GM23338 (cell line): Measurements from ENCODE around the gene RBPJ. TPM values are rescaled to one million over a fixed set of nuclear protein-coding genes. Genes with fewer than 3 reads are reported as not detected.
A peak's percentile ranks its signal among the peaks of the same experiment; 100 is the strongest.

Experiments used
- ATAC-seq: fragments of 200-7000 bp; cut with Tn5 transposase; 3 replicates; pipeline ENCODE4 v1.9.1; 2020
- DNase-seq: peaks from one replicate; pipeline ENCODE4 v3.0.0-alpha.2; 2015; ENCODE audit warnings: low spot score
- H2AFZ ChIP-seq: fragments of 200-600 bp; sonication (generic); 2 replicates; pipeline ENCODE4 v1.8.0; 2016; ENCODE audit warnings: antibody characterized with exemption, mild to moderate bottlenecking, moderate library complexity
- H3F3A ChIP-seq: fragments of 200-600 bp; sonication (generic); replicated peaks from 2 replicates; pipeline ENCODE4 v1.8.0; 2017; ENCODE audit warnings: antibody characterized with exemption, mixed run types, low read depth
- H3K27ac ChIP-seq: fragments of 200-600 bp; sonication (generic); 2 replicates; pipeline ENCODE4 v1.6.1; 2016; ENCODE audit warnings: low read depth
- H3K27me3 ChIP-seq: fragments of 200-600 bp; sonication (generic); 2 replicates; pipeline ENCODE4 v1.8.0; 2016; ENCODE audit warnings: mild to moderate bottlenecking, mixed run types, moderate library complexity; ENCODE audit not compliant: insufficient read depth
- H3K36me3 ChIP-seq: fragments of 200-600 bp; sonication (generic); 2 replicates; pipeline ENCODE4 v1.8.0; 2016; ENCODE audit warnings: mild to moderate bottlenecking; ENCODE audit not compliant: insufficient read depth
- H3K4me1 ChIP-seq: fragments of 200-600 bp; sonication (generic); 2 replicates; pipeline ENCODE4 v1.8.0; 2016; ENCODE audit warnings: mild to moderate bottlenecking, moderate library complexity; ENCODE audit not compliant: insufficient read depth
- H3K4me2 ChIP-seq: fragments of 200-600 bp; sonication (generic); 2 replicates; pipeline ENCODE4 v1.7.1; 2017; ENCODE audit warnings: mixed run types
- H3K4me3 ChIP-seq: fragments of 200-600 bp; sonication (generic); 2 replicates; pipeline ENCODE4 v1.6.1; 2016; ENCODE audit warnings: mixed run types
- H3K79me2 ChIP-seq: fragments of 200-600 bp; sonication (generic); replicated peaks from 2 replicates; pipeline ENCODE4 v1.8.0; 2017; ENCODE audit warnings: mild to moderate bottlenecking; ENCODE audit not compliant: insufficient read depth
- H3K9me2 ChIP-seq: fragments of 200-600 bp; sonication (generic); 2 replicates; pipeline ENCODE4 v1.8.0; 2017; ENCODE audit not compliant: insufficient read depth
- H4K20me1 ChIP-seq: fragments of 200-600 bp; sonication (generic); replicated peaks from 2 replicates; pipeline ENCODE4 v1.8.0; 2017; ENCODE audit warnings: mild to moderate bottlenecking; ENCODE audit not compliant: insufficient read depth
- H3K27ac Mint-ChIP-seq: 2 replicates; pipeline ENCODE4 v1.8.0; 2020; ENCODE audit warnings: inconsistent platforms, mild to moderate bottlenecking, moderate library complexity, mixed read lengths
- H3K27me3 Mint-ChIP-seq: 3 replicates; pipeline ENCODE4 v1.8.0; 2022; ENCODE audit warnings: low read depth, mild to moderate bottlenecking, moderate library complexity, mixed read lengths, inconsistent platforms; ENCODE audit not compliant: insufficient read depth, poor library complexity
- H3K36me3 Mint-ChIP-seq: 3 replicates; pipeline ENCODE4 v1.8.0; 2021; ENCODE audit warnings: low read depth, mild to moderate bottlenecking, inconsistent platforms, moderate library complexity, mixed read lengths
- H3K4me1 Mint-ChIP-seq: 3 replicates; pipeline ENCODE4 v1.8.0; 2020; ENCODE audit warnings: mild to moderate bottlenecking, inconsistent platforms, mixed read lengths
- H3K4me3 Mint-ChIP-seq: 3 replicates; pipeline ENCODE4 v1.8.0; 2021; ENCODE audit warnings: moderate library complexity, mild to moderate bottlenecking, inconsistent platforms, mixed read lengths
- H3K9me3 Mint-ChIP-seq: 3 replicates; pipeline ENCODE4 v1.8.0; 2020; ENCODE audit warnings: moderate library complexity, mild to moderate bottlenecking, inconsistent platforms, mixed read lengths
- CREB1 ChIP-seq: fragments of 250-450 bp; sonication (Bioruptor Pico); IDR thresholded peaks from 2 replicates; pipeline ENCODE4 v1.5.0; 2020; ENCODE audit warnings: low read depth, mild to moderate bottlenecking, moderate library complexity
- EZH2 ChIP-seq: fragments of 200-600 bp; sonication (generic); IDR thresholded peaks from one replicate; pipeline ENCODE4 v1.8.0; 2017; ENCODE audit warnings: antibody characterized with exemption, mild to moderate bottlenecking, low read depth; ENCODE audit not compliant: unreplicated experiment
- NANOG ChIP-seq: IDR thresholded peaks from 2 replicates; pipeline ENCODE4 v1.6.1; 2016; ENCODE audit warnings: antibody characterized with exemption, borderline replicate concordance
- POLR2AphosphoS5 ChIP-seq: IDR thresholded peaks from 2 replicates; pipeline ENCODE4 v1.6.1; 2016; ENCODE audit warnings: antibody characterized with exemption, low read depth
- STAT1 ChIP-seq: IDR thresholded peaks from one replicate; pipeline ENCODE4 v1.6.1; 2016; ENCODE audit warnings: antibody characterized with exemption; ENCODE audit not compliant: unreplicated experiment
- ZNF114 ChIP-seq: fragments of 250-450 bp; sonication (Bioruptor Pico); IDR thresholded peaks from 2 replicates; pipeline ENCODE4 v1.5.0; 2020; ENCODE audit warnings: mild to moderate bottlenecking, moderate library complexity
- polyA plus RNA-seq: library from polyadenylated mRNA; unstranded; fragments of >200 nt; fragmentation: Nextera tagmentation; extraction: Ambion mirVana; gene quantifications from 2 replicates; pipeline ENCODE4 v1.2.1, GENCODE V29; 2016
- total RNA-seq: library from RNA; depleted of rRNA; stranded (reverse); fragments of >200 nt; shearing (Covaris generic); gene quantifications from 2 replicates; pipeline ENCODE4 v1.2.3, GENCODE V29; 2014
- TF ChIP-seq, protein P1 (sequence below): fragments of 250-450 bp; sonication (Bioruptor Pico); IDR thresholded peaks from 2 replicates; pipeline ENCODE4 v1.5.0; 2020; ENCODE audit warnings: mild to moderate bottlenecking, moderate library complexity
- TF ChIP-seq, protein P2 (sequence below), 2 experiments: fragments of 200-600 bp in 1 of 2; sonication (generic) in 1 of 2; conservative IDR thresholded peaks; 2 replicates each; pipeline versions ENCODE4 v1.5.1 to v1.6.1; 2016 to 2017; ENCODE audit warnings: antibody characterized with exemption in 2 of 2, low read depth in 2 of 2, mild to moderate bottlenecking in 2 of 2, moderate library complexity in 1 of 2
- TF ChIP-seq, protein P3 (sequence below): IDR thresholded peaks from one replicate; pipeline ENCODE4 v1.6.1; 2018; ENCODE audit warnings: antibody characterized with exemption; ENCODE audit not compliant: unreplicated experiment

The RBPJ gene
- total and polyA plus RNA-seq, 2 experiments from 2014 or later: 212 to 457 TPM

DNA sequence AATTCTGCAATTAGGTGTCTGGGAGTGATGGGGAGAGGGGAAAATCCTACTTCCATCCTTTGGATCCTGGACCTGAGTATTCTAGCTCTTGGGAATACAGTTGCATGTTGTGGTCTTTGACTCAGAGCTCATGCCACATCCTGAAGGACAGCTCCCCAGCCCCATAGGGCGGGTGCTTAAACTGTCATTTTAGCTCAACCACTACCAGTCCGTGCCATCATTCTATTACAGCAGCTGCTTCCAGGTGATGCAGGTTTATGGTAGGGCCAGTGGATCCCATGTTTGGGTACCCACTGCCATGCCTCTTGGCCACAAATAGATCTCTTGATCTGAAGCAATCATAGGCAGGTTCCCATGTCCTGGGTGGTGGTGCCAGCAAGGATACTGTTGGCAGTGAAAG, 134.8 kb downstream of the RBPJ start (continued):
- TF ChIP-seq, protein P1, sequence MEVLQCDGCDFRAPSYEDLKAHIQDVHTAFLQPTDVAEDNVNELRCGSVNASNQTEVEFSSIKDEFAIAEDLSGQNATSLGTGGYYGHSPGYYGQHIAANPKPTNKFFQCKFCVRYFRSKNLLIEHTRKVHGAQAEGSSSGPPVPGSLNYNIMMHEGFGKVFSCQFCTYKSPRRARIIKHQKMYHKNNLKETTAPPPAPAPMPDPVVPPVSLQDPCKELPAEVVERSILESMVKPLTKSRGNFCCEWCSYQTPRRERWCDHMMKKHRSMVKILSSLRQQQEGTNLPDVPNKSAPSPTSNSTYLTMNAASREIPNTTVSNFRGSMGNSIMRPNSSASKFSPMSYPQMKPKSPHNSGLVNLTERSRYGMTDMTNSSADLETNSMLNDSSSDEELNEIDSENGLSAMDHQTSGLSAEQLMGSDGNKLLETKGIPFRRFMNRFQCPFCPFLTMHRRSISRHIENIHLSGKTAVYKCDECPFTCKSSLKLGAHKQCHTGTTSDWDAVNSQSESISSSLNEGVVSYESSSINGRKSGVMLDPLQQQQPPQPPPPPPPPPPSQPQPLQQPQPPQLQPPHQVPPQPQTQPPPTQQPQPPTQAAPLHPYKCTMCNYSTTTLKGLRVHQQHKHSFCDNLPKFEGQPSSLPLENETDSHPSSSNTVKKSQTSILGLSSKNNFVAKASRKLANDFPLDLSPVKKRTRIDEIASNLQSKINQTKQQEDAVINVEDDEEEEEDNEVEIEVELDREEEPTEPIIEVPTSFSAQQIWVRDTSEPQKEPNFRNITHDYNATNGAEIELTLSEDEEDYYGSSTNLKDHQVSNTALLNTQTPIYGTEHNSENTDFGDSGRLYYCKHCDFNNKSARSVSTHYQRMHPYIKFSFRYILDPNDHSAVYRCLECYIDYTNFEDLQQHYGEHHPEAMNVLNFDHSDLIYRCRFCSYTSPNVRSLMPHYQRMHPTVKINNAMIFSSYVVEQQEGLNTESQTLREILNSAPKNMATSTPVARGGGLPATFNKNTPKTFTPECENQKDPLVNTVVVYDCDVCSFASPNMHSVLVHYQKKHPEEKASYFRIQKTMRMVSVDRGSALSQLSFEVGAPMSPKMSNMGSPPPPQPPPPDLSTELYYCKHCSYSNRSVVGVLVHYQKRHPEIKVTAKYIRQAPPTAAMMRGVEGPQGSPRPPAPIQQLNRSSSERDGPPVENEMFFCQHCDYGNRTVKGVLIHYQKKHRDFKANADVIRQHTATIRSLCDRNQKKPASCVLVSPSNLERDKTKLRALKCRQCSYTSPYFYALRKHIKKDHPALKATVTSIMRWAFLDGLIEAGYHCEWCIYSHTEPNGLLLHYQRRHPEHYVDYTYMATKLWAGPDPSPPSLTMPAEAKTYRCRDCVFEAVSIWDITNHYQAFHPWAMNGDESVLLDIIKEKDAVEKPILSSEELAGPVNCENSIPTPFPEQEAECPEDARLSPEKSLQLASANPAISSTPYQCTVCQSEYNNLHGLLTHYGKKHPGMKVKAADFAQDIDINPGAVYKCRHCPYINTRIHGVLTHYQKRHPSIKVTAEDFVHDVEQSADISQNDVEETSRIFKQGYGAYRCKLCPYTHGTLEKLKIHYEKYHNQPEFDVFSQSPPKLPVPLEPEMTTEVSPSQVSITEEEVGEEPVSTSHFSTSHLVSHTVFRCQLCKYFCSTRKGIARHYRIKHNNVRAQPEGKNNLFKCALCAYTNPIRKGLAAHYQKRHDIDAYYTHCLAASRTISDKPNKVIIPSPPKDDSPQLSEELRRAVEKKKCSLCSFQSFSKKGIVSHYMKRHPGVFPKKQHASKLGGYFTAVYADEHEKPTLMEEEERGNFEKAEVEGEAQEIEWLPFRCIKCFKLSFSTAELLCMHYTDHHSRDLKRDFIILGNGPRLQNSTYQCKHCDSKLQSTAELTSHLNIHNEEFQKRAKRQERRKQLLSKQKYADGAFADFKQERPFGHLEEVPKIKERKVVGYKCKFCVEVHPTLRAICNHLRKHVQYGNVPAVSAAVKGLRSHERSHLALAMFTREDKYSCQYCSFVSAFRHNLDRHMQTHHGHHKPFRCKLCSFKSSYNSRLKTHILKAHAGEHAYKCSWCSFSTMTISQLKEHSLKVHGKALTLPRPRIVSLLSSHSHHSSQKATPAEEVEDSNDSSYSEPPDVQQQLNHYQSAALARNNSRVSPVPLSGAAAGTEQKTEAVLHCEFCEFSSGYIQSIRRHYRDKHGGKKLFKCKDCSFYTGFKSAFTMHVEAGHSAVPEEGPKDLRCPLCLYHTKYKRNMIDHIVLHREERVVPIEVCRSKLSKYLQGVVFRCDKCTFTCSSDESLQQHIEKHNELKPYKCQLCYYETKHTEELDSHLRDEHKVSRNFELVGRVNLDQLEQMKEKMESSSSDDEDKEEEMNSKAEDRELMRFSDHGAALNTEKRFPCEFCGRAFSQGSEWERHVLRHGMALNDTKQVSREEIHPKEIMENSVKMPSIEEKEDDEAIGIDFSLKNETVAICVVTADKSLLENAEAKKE: no peak
- TF ChIP-seq EZH2 (no peak), CREB1 (CRISPR knock-in tag) (no peak)
- TF ChIP-seq, protein P2, sequence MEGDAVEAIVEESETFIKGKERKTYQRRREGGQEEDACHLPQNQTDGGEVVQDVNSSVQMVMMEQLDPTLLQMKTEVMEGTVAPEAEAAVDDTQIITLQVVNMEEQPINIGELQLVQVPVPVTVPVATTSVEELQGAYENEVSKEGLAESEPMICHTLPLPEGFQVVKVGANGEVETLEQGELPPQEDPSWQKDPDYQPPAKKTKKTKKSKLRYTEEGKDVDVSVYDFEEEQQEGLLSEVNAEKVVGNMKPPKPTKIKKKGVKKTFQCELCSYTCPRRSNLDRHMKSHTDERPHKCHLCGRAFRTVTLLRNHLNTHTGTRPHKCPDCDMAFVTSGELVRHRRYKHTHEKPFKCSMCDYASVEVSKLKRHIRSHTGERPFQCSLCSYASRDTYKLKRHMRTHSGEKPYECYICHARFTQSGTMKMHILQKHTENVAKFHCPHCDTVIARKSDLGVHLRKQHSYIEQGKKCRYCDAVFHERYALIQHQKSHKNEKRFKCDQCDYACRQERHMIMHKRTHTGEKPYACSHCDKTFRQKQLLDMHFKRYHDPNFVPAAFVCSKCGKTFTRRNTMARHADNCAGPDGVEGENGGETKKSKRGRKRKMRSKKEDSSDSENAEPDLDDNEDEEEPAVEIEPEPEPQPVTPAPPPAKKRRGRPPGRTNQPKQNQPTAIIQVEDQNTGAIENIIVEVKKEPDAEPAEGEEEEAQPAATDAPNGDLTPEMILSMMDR (conservative IDR thresholded peaks at IDR 0.05; ENCODE audit: low read depth in 2 of 2): no peak

DNA sequence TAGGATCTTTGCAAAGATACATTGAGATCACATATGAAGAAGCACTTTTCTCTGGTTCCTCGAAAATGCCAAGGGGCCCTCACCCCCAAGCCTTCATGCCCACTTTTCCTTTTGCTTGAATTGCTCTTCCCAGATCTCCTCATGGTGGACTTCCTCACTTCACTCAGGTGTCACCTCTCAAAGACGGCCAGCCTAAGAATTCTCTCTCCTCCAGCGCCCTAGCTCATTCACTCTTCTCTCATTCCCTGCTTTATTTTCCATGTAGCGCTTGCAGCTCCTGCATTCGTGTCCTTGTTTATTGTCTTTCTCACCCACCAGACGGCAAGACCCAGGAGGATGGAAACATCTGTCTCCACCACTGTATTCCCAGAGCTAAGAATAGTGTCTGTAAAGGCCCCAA, 136.6 kb downstream of the RBPJ start:
- peaks cover 7% of the 10 kb centered on the region; the same call in 2 of the 3 replicates for H3K36me3 Mint-ChIP-seq
- Histone ChIP-seq H3F3A (no peaks in the 10 kb centered on the region), H3K79me2 (no peaks in the 10 kb centered on the region), H3K27ac (no peak overlapping the region), H3K4me3 (no peak overlapping the region), H3K9me2 (no peaks in the 10 kb centered on the region), H3K4me1 (peaks cover 7% of the 10 kb centered on the region), H4K20me1 (no peaks in the 10 kb centered on the region), H3K27me3 (no peaks in the 10 kb centered on the region), H3K4me2 (no peak overlapping the region), H3K36me3 (no peaks in the 10 kb centered on the region), H2AFZ (peak overlapping the region; percentile 80; the same call in 1 of the 2 replicates)
- DNase-seq (no peak), ATAC-seq (no peak)
- no peak overlapping the region for H3K4me3 Mint-ChIP-seq
- TF ChIP-seq, protein P2 (conservative IDR thresholded peaks at IDR 0.05; ENCODE audit: low read depth in 2 of 2): no peak
- TF ChIP-seq ZNF114 (CRISPR knock-in tag) (no peak), EZH2 (no peak), STAT1 (no peak), POLR2AphosphoS5 (no peak), NANOG (no peak), CREB1 (CRISPR knock-in tag) (no peak)
- TF ChIP-seq, protein P3, sequence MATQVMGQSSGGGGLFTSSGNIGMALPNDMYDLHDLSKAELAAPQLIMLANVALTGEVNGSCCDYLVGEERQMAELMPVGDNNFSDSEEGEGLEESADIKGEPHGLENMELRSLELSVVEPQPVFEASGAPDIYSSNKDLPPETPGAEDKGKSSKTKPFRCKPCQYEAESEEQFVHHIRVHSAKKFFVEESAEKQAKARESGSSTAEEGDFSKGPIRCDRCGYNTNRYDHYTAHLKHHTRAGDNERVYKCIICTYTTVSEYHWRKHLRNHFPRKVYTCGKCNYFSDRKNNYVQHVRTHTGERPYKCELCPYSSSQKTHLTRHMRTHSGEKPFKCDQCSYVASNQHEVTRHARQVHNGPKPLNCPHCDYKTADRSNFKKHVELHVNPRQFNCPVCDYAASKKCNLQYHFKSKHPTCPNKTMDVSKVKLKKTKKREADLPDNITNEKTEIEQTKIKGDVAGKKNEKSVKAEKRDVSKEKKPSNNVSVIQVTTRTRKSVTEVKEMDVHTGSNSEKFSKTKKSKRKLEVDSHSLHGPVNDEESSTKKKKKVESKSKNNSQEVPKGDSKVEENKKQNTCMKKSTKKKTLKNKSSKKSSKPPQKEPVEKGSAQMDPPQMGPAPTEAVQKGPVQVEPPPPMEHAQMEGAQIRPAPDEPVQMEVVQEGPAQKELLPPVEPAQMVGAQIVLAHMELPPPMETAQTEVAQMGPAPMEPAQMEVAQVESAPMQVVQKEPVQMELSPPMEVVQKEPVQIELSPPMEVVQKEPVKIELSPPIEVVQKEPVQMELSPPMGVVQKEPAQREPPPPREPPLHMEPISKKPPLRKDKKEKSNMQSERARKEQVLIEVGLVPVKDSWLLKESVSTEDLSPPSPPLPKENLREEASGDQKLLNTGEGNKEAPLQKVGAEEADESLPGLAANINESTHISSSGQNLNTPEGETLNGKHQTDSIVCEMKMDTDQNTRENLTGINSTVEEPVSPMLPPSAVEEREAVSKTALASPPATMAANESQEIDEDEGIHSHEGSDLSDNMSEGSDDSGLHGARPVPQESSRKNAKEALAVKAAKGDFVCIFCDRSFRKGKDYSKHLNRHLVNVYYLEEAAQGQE: no peak
- peaks cover 1% of the 10 kb centered on the region for H3K27me3 Mint-ChIP-seq
- peaks cover 3% of the 10 kb centered on the region; the same call in 2 of the 3 replicates for H3K9me3 Mint-ChIP-seq
- peaks cover 13% of the 10 kb centered on the region for H3K4me1 Mint-ChIP-seq
- no peak overlapping the region for H3K27ac Mint-ChIP-seq
